ENCODE results near the gene MEGF6. TPM values are rescaled to one million over a fixed set of nuclear protein-coding genes. Genes with fewer than 3 reads are reported as not detected.

The MEGF6 gene
- total RNA-seq, 6 experiments from 2014 or later: 2.2 to 9.6 (median 4.4) TPM

DNA sequence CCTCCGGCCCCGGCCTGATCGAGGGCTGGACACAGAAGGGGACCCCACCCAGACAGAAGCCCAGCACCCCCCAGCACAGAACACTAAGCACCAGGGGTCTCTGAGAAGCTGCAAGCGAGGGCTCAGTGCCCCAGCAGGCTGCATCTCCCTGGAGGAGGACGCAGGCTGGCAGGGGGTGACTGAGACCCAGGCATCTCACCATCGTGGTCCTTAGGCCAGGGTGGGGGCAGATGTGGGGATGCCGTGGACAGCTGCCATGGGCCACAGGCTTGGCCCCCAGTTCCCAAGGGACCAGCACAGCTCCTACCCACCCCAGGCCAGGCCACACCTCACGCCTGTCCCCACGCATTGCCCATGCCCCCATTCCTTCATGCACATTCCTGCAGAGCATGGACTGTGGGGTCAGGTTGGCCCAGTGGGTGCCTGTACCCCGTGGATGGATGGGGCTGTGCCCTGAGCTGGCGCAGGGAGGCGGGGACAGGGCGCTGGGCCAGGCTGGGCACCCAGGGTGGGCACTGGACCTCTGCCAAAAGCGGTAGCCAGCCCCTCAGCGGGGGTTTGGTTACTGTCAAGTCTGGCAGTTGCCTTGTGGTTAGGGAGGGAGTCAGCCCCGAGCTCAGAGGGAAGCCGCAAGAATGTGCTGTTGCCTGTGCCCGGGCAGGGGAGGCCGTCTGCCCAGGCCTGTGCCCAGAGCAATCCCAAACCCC, 95.4 kb downstream of the MEGF6 start:
- DNase-seq (no peak), ATAC-seq (no peak)
- no CpG with 5 or more reads among the region's 19 CpGs for WGBS (ENCODE audit: insufficient coverage, low coverage, low lambda C conversion rate, missing lambda C conversion rate)
- no peaks in the 10 kb centered on the region for H3K27me3 ChIP-seq
- no peak overlapping the region for H3K4me3 ChIP-seq
- no peak overlapping the region for H3K27ac ChIP-seq
- no peaks in the 10 kb centered on the region for H3K36me3 ChIP-seq
- H3K9me3 ChIP-seq: no peaks in the 10 kb centered on the region
- no peak for TF ChIP-seq POLR2A (IDR thresholded peaks at IDR 0.05)
- TF ChIP-seq, protein P1, sequence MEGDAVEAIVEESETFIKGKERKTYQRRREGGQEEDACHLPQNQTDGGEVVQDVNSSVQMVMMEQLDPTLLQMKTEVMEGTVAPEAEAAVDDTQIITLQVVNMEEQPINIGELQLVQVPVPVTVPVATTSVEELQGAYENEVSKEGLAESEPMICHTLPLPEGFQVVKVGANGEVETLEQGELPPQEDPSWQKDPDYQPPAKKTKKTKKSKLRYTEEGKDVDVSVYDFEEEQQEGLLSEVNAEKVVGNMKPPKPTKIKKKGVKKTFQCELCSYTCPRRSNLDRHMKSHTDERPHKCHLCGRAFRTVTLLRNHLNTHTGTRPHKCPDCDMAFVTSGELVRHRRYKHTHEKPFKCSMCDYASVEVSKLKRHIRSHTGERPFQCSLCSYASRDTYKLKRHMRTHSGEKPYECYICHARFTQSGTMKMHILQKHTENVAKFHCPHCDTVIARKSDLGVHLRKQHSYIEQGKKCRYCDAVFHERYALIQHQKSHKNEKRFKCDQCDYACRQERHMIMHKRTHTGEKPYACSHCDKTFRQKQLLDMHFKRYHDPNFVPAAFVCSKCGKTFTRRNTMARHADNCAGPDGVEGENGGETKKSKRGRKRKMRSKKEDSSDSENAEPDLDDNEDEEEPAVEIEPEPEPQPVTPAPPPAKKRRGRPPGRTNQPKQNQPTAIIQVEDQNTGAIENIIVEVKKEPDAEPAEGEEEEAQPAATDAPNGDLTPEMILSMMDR (IDR thresholded peaks at IDR 0.05): no peak
- intact Hi-C loops (cut with DNase I): no loop called here
- H3K4me1 ChIP-seq: no peaks in the 10 kb centered on the region

DNA sequence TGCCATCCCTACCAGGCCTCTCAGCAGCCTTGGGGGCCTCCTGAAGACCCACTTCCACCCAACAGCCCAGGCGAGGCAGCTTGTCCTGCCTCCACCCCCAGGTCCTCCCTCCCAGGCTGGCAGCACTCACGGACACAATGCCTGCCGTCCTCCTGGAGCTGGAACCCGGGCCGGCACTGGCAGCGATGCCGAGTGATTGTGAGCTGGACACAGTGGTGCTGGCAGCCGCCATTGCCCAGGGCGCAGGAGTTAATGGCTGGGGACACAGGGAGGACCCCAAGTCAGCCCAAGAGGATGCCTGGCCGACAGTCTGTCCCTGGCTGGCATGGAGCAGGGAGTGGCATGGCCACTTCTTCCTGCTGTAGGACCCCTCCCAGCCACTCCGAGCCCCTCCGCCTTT, 96.0 kb downstream of the MEGF6 start:
- WGBS (ENCODE audit: insufficient coverage, low coverage, low lambda C conversion rate, missing lambda C conversion rate): 80% methylated on average over 2 of the region's 12 CpGs
- no peak for TF ChIP-seq POLR2A (IDR thresholded peaks at IDR 0.05)
- TF ChIP-seq, protein P1 (IDR thresholded peaks at IDR 0.05): no peak
- no peaks in the 10 kb centered on the region for H3K9me3 ChIP-seq
- no peak overlapping the region for H3K27ac ChIP-seq
- intact Hi-C loops (cut with DNase I): no loop called here
- H3K27me3 ChIP-seq: no peaks in the 10 kb centered on the region
- H3K4me3 ChIP-seq: no peak overlapping the region
- H3K36me3 ChIP-seq: no peaks in the 10 kb centered on the region
- DNase-seq (no peak), ATAC-seq (no peak)
- no peaks in the 10 kb centered on the region for H3K4me1 ChIP-seq

DNA sequence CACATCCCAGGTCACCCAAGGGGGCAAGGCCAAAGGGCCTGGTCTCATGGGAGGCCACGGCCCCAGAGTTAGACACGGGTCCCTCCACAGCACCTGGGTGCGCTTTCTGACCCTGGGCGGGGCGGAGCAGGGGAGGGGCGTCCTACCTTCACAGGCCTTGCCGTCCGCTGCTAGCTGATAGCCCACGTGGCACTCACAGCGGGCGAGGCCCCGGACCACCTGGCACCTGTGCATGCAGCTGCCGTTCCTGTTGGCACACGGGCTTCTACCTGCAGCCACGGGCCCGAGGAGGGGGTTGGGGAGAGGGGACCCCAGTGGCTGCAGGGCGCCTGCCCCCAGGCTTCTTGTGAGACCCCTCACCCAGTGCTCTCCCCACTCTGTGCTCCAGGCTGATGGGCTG, 96.9 kb downstream of the MEGF6 start:
- H3K4me1 ChIP-seq: no peaks in the 10 kb centered on the region
- no CpG with 5 or more reads among the region's 17 CpGs for WGBS (ENCODE audit: insufficient coverage, low coverage, low lambda C conversion rate, missing lambda C conversion rate)
- TF ChIP-seq, protein P1 (IDR thresholded peaks at IDR 0.05): no peak
- no peak for TF ChIP-seq POLR2A (IDR thresholded peaks at IDR 0.05)
- ATAC-seq (no peak), DNase-seq (no peak)
- no peaks in the 10 kb centered on the region for H3K27me3 ChIP-seq
- no peaks in the 10 kb centered on the region for H3K9me3 ChIP-seq
- H3K4me3 ChIP-seq: no peak overlapping the region
- H3K36me3 ChIP-seq: no peaks in the 10 kb centered on the region
- intact Hi-C loops (cut with DNase I): no loop called here
- no peak overlapping the region for H3K27ac ChIP-seq

DNA sequence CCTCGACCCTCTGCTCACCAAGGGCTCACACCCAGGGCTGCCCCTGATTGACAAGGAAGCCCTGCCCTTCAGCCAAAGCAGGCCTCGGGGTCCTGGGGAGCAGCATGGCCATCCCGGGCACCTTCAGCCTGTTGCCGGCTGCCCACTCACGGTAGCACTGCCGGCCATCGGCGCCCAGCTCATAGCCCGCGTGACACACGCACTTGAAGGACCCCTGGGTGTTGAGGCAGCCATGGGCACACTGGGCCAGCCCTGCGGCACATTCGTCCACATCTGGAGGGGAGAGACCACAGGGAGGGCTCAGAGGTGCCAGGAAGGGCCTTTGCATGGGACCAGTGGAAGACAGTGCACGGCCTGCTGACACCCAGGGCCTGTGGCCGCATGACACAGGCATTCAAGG, 99.5 kb downstream of the MEGF6 start:
- H3K36me3 ChIP-seq: no peaks in the 10 kb centered on the region
- H3K4me3 ChIP-seq: no peak overlapping the region
- no peaks in the 10 kb centered on the region for H3K4me1 ChIP-seq
- intact Hi-C loops (cut with DNase I): no loop called here
- H3K27me3 ChIP-seq: no peaks in the 10 kb centered on the region
- TF ChIP-seq, protein P1 (IDR thresholded peaks at IDR 0.05): no peak
- TF ChIP-seq POLR2A (IDR thresholded peaks at IDR 0.05): no peak
- DNase-seq (no peak), ATAC-seq (no peak)
- 100% methylated on average over 1 of the region's 15 CpGs for WGBS (ENCODE audit: insufficient coverage, low coverage, low lambda C conversion rate, missing lambda C conversion rate)
- no peak overlapping the region for H3K27ac ChIP-seq
- no peaks in the 10 kb centered on the region for H3K9me3 ChIP-seq

Measured in right lobe of liver (tissue), 6 donors.